Upper lobe of right lung (tissue), 1 donor: Measurements from ENCODE around the gene FLII. TPM values are rescaled to one million over a fixed set of nuclear protein-coding genes. Genes with fewer than 3 reads are reported as not detected.
A peak's percentile ranks its signal among the peaks of the same experiment; 100 is the strongest.

Source experiments
- ATAC-seq: fragments of 200-7000 bp; cut with Tn5 transposase; one replicate; pipeline ENCODE4 v1.9.1; 2020; ENCODE audit warnings: mild to moderate bottlenecking, moderate library complexity
- DNase-seq: peaks from one replicate; pipeline ENCODE4 v3.0.0-alpha.2; 2020
- H3K27ac ChIP-seq: fragments of 200-600 bp; one replicate; pipeline ENCODE4 v1.8.0; 2022
- H3K27me3 ChIP-seq: fragments of 200-600 bp; one replicate; pipeline ENCODE4 v1.8.0; 2022; ENCODE audit warnings: mild to moderate bottlenecking
- H3K36me3 ChIP-seq: fragments of 200-600 bp; one replicate; pipeline ENCODE4 v1.8.0; 2022
- H3K4me1 ChIP-seq: fragments of 200-600 bp; one replicate; pipeline ENCODE4 v1.8.0; 2022
- H3K4me3 ChIP-seq: fragments of 200-600 bp; one replicate; pipeline ENCODE4 v1.8.0; 2022; ENCODE audit warnings: mild to moderate bottlenecking
- H3K9me3 ChIP-seq: fragments of 200-600 bp; one replicate; pipeline ENCODE4 v1.8.0; 2022
- intact Hi-C: fragments of 100-400 bp; cut with DNase I; formaldehyde crosslinking; loops from one replicate; pipeline ENCODE4 v1.11.0; 2022
- total RNA-seq: library from RNA; stranded (reverse); fragmentation: NEBNext Ultra II Directional; extraction: Animal tissue kit (Norgen Biotek cat#: 25700); gene quantifications from one replicate; pipeline ENCODE4 v1.2.1, GENCODE V29; 2021
- TF ChIP-seq, protein P1 (sequence below): fragments of 200-600 bp; IDR thresholded peaks from one replicate; pipeline ENCODE4 v1.8.0; 2022; ENCODE audit warnings: antibody characterized with exemption
- donor health status: DM: no; HTN: yes; CAD: no; lungs with severe emphysema.

The FLII gene
- total RNA-seq, 1 donor from 2014 or later = 295 TPM

GRCh38 chr17:18262111-18262510 lies 3.6 kb upstream of the FLII start:
- Histone ChIP-seq H3K27ac (peak overlapping the region; percentile 93), H3K9me3 (no peaks in the 10 kb centered on the region), H3K4me1 (peaks cover 32% of the 10 kb centered on the region), H3K4me3 (peak overlapping the region; percentile 86), H3K36me3 (peaks cover 32% of the 10 kb centered on the region), H3K27me3 (no peaks in the 10 kb centered on the region)
- TF ChIP-seq, protein P1, sequence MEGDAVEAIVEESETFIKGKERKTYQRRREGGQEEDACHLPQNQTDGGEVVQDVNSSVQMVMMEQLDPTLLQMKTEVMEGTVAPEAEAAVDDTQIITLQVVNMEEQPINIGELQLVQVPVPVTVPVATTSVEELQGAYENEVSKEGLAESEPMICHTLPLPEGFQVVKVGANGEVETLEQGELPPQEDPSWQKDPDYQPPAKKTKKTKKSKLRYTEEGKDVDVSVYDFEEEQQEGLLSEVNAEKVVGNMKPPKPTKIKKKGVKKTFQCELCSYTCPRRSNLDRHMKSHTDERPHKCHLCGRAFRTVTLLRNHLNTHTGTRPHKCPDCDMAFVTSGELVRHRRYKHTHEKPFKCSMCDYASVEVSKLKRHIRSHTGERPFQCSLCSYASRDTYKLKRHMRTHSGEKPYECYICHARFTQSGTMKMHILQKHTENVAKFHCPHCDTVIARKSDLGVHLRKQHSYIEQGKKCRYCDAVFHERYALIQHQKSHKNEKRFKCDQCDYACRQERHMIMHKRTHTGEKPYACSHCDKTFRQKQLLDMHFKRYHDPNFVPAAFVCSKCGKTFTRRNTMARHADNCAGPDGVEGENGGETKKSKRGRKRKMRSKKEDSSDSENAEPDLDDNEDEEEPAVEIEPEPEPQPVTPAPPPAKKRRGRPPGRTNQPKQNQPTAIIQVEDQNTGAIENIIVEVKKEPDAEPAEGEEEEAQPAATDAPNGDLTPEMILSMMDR = no peak
- DNase-seq = no peak
- intact Hi-C loops = no loop called here
- no peak for ATAC-seq

- H3K27ac ChIP-seq = peak overlapping the region; percentile 93
- peaks cover 36% of the 10 kb centered on the region for H3K4me1 ChIP-seq
- peaks cover 33% of the 10 kb centered on the region for H3K36me3 ChIP-seq
- TF ChIP-seq, protein P1 = no peak
- DNase-seq (no peak), ATAC-seq (no peak)
- peak overlapping the region; percentile 86 for H3K4me3 ChIP-seq
- no peaks in the 10 kb centered on the region for H3K27me3 ChIP-seq
- intact Hi-C loops = no loop called here
- H3K9me3 ChIP-seq = no peaks in the 10 kb centered on the region
Measured at GRCh38 chr17:18261659-18262058, 3.1 kb upstream of the FLII start.

DNA sequence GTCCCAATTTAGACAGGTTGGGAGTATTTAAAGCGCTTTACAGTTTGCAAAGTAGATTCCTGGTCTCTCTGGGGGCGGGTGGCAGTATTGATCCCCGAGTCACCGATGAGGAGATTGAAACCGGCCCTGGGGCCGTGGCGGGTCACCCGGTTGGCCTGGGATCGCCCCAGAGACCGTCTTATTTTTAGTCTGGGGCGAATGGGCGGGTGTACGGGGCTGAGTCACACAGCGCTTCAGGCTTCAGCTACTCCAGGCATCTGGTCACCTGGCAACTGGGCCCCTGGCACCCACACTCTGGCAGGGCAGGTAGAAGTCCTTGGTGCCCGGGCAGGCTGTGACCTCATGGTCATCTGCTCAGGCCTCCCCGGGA lies 2.6 kb upstream of the FLII start:
- Histone ChIP-seq H3K27me3 (no peaks in the 10 kb centered on the region), H3K27ac (peak overlapping the region; percentile 93), H3K9me3 (no peaks in the 10 kb centered on the region), H3K4me3 (peak overlapping the region; percentile 86), H3K36me3 (peaks cover 39% of the 10 kb centered on the region), H3K4me1 (peaks cover 41% of the 10 kb centered on the region)
- DNase-seq = peak; percentile 91
- TF ChIP-seq, protein P1 = no peak
- intact Hi-C loops = no loop called here
- ATAC-seq = peak; percentile 61

DNA sequence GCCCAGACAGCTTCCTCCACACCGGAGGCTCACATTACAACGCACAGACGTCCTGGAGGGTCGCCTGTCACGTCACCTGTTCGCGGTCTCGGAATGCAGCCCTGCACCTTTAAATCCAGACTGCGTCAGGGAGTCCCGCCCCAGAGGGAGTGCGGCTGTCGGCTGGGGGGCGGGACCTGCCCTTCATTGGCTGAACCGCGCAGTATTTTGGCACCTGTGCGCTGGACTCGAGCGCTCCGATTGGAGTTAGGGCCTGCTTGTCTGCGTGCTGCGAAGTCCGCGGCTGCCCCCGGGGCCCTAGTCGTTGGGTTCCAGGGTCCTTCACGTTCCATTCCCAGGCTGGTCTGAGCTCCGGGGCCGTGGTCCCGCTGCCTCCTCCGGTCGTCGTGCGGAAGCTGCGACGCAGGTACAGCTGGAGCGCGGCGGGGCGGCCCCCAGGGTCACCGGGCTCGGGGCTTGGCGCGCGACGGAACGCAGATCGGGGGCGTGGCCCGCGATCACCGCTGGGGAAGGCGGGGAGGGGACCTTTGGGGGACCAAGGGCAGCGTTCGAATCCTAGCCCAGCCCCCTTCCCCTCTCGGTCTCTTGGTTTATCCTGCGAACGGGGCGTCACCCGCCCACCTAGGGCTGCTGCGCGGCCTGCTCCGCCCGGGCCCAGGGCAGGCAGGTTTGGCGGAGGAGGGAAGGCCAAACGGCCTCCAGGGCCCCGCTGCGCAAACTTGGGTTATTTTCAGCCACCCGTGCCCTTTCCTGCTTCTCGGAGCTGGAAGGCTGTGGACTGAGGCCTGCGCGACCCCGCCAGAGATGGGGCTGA lies 2.0 kb upstream of the FLII start, which contains the start of gene MIEF2:
Gene MIEF2, plus strand, starts transcription at position 331 of the 814 bp plus-strand sequence. CDS start 2,059 bp downstream, outside the sequence.
- peak; percentile 98 for DNase-seq
- peak within 1 kb of the TSS; percentile 86 for H3K4me3 ChIP-seq
- ATAC-seq = peak; percentile 88
- H3K36me3 ChIP-seq = peaks cover 39% of the 10 kb centered on the region
- H3K27me3 ChIP-seq = no peaks in the 10 kb centered on the region
- TF ChIP-seq, protein P1 = no peak
- intact Hi-C loops = no loop called here
- peaks cover 41% of the 10 kb centered on the region for H3K4me1 ChIP-seq
- no peaks in the 10 kb centered on the region for H3K9me3 ChIP-seq
- H3K27ac ChIP-seq = peak within 1 kb of the TSS; percentile 93

DNA sequence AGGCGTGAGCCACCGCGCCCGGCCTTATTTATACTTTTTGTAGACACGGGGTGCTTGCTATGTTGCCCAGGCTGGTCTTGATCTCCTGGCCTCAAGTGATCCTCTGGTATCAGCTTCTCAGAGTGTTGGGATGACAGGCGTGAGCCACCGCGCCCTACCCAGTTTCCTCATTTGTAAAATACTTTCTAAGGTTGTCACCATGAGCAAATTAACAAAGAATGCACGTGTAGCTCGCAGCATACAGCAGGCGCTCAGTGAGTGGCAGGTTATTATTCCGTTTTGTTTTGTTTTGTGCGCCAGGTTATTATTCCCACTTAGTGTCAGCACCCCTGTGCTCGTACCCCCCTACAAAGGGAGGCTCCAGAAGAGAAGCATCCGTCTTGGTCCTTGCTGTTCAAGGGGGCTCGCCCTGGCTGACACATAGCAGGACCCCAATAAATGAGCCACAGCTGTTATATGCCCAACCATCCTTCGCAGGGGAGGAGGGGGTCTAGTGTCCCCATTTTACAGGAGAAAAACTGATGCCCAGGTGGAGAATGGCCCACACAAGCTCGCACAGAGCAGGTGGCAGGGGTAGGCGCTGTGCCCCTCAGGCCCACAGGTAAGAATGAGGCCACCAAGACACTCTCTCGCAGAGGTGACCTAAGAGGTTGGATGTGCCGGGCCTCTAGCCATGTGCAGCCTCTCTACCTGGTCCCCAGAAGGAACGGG lies 1.2 kb upstream of the FLII start:
- H3K27ac ChIP-seq = peak overlapping the region; percentile 93
- TF ChIP-seq, protein P1 = no peak
- peak overlapping the region; percentile 86 for H3K4me3 ChIP-seq
- peaks cover 41% of the 10 kb centered on the region for H3K4me1 ChIP-seq
- DNase-seq (no peak), ATAC-seq (no peak)
- peaks cover 39% of the 10 kb centered on the region for H3K36me3 ChIP-seq
- no peaks in the 10 kb centered on the region for H3K9me3 ChIP-seq
- H3K27me3 ChIP-seq = no peaks in the 10 kb centered on the region
- intact Hi-C loops = no loop called here
